Ectodermal cell (in vitro differentiated cells): Measurements from ENCODE around the gene TEAD3.

Source experiments
- H3K27ac ChIP-seq: 2 replicates; pipeline ENCODE4 v1.7.0; 2013; ENCODE audit warnings: mild to moderate bottlenecking, low read depth, low read length; ENCODE audit not compliant: insufficient read depth, poor library complexity, severe bottlenecking
- H3K27me3 ChIP-seq: 2 replicates; pipeline ENCODE4 v1.7.0; 2013; ENCODE audit warnings: mild to moderate bottlenecking, low read length; ENCODE audit not compliant: insufficient read depth, control insufficient read depth, poor library complexity, severe bottlenecking
- H3K36me3 ChIP-seq: one replicate; pipeline ENCODE4 v1.7.0; 2013; ENCODE audit warnings: low read length; ENCODE audit not compliant: control insufficient read depth, insufficient read depth
- H3K4me1 ChIP-seq: one replicate; pipeline ENCODE4 v1.7.0; 2013; ENCODE audit warnings: low read length; ENCODE audit not compliant: control insufficient read depth, insufficient read depth
- H3K4me3 ChIP-seq: 2 replicates; pipeline ENCODE4 v1.7.0; 2013; ENCODE audit warnings: low read depth, low read length, control low read depth; ENCODE audit not compliant: insufficient read depth
- H3K9me3 ChIP-seq: 2 replicates; pipeline ENCODE4 v1.7.0; 2013; ENCODE audit warnings: mild to moderate bottlenecking, low read length, moderate library complexity; ENCODE audit not compliant: control insufficient read depth
- WGBS, 2 experiments: methylation state at CpG; one replicate each; pipeline ENCODE4 v1.1.7; 2013; ENCODE audit warnings: missing lambda C conversion rate in 2 of 2; 5-methylcytosine and 5-hydroxymethylcytosine counted together

Gene TEAD3

GRCh38 chr6:35493307-35493983, 3.4 kb downstream of the TEAD3 start:
- no peaks in the 10 kb centered on the region for H3K36me3 ChIP-seq
- WGBS, 2 experiments, result 90 to 91% methylated on average over 28 of the region's 28 CpGs
- H3K27ac ChIP-seq, result no peak overlapping the region
- peaks cover 63% of the 10 kb centered on the region for H3K4me1 ChIP-seq
- no peak overlapping the region for H3K4me3 ChIP-seq
- H3K27me3 ChIP-seq, result peaks cover 12% of the 10 kb centered on the region
- no peaks in the 10 kb centered on the region for H3K9me3 ChIP-seq

- WGBS, 2 experiments, result 84 to 89% methylated on average over 6 of the region's 7 CpGs
- no peaks in the 10 kb centered on the region for H3K36me3 ChIP-seq
- no peak overlapping the region for H3K27ac ChIP-seq
- no peak overlapping the region for H3K4me3 ChIP-seq
- H3K27me3 ChIP-seq, result peaks cover 6% of the 10 kb centered on the region
- H3K9me3 ChIP-seq, result no peaks in the 10 kb centered on the region
- peaks cover 64% of the 10 kb centered on the region for H3K4me1 ChIP-seq
These were observed 4.0 kb downstream of the TEAD3 start for GRCh38 chr6:35492974-35493284.

DNA sequence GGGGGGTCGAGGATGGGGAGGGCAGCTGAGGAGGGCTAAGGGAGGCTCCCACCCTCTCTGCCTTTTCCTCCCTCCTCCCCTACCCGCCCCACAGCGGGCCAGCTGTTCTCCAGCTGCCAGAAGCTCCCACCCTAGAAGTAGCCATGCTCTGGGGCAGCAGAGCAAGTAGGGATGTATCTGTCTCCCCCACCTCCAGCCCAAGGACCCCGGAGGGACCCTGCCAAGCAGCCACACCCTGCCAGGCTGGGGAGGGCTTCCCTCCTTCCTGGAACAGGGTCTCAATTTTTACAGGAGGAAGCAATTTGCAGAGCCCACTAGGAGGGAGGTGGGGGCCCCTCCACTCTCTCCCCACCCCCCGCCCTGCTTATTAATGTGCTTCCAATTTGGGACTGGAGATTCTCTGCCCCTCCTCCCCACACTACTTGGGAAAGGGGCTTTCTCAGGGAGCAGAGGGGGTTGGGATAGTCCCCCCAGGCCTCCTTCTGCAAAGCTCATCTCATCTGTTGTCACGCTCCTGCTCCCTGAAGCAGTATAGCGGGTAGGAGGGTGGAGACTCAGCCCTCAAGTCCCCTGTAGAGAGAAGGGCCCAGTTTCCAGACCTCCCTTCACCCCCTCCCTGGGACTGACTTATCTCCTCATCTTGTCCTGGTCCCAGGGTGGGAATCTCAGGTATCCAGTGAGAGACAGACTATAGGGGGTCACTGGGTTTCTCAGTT, 4.5 kb downstream of the TEAD3 start:
- H3K27me3 ChIP-seq, result peaks cover 1% of the 10 kb centered on the region
- H3K27ac ChIP-seq, result no peak overlapping the region
- H3K4me3 ChIP-seq, result no peak overlapping the region
- H3K4me1 ChIP-seq, result peaks cover 67% of the 10 kb centered on the region
- H3K36me3 ChIP-seq, result no peaks in the 10 kb centered on the region
- WGBS, 2 experiments, result 24 to 28% methylated on average over 6 of the region's 7 CpGs
- no peaks in the 10 kb centered on the region for H3K9me3 ChIP-seq

- peaks cover 69% of the 10 kb centered on the region for H3K4me1 ChIP-seq
- no peak overlapping the region for H3K27ac ChIP-seq
- no peaks in the 10 kb centered on the region for H3K36me3 ChIP-seq
- H3K9me3 ChIP-seq, result no peaks in the 10 kb centered on the region
- WGBS, 2 experiments, result 38 to 42% methylated on average over 5 of the region's 5 CpGs
- no peak overlapping the region for H3K4me3 ChIP-seq
- H3K27me3 ChIP-seq, result no peaks in the 10 kb centered on the region
These were observed 5.2 kb downstream of the TEAD3 start for GRCh38 chr6:35491558-35492257.

DNA sequence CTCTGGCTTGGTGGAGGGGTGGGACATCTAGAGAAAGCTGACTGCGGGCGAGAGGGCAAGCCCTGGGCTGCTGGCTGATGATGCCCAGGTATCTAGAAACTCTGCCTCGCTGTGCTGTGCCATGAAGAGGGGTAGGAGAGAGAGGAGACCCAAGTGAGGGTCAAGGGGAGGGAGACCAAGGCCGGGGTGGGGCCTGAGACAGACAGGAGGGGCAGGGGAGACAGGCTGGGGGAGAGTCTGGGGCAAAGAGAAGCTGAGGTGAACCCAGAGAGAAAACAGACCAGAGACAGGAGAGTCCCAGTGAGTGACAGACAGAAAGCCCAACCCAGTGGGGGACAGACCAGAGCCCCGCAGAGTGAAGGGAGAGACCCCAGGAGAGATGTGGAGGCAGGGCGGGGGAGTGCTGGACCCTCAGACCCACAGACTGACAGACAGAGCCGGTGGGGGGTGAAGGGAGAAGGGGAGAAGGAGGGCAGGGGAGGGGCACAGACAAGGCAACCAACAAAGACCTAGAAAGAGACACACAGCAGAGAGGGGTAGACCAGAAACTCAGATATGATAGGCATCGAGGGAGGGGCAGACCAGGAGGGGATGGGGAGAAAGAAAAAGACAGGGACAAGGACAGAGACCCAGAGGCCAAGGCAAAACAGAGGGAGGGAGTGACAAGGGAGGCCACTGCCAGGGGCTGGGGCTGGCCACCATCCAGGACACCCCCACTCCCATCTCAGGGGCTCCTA, 5.9 kb downstream of the TEAD3 start:
- WGBS, 2 experiments, result 23 to 30% methylated on average over 8 of the region's 8 CpGs
- H3K27ac ChIP-seq, result no peak overlapping the region
- H3K36me3 ChIP-seq, result no peaks in the 10 kb centered on the region
- no peak overlapping the region for H3K4me3 ChIP-seq
- no peaks in the 10 kb centered on the region for H3K27me3 ChIP-seq
- H3K4me1 ChIP-seq, result peaks cover 76% of the 10 kb centered on the region
- no peaks in the 10 kb centered on the region for H3K9me3 ChIP-seq

GRCh38 chr6:35489995-35490791, 6.7 kb downstream of the TEAD3 start:
- peak overlapping the region; percentile 14 for H3K4me3 ChIP-seq
- no peaks in the 10 kb centered on the region for H3K9me3 ChIP-seq
- no peaks in the 10 kb centered on the region for H3K27me3 ChIP-seq
- H3K27ac ChIP-seq, result peak overlapping the region; percentile 71
- peaks cover 80% of the 10 kb centered on the region for H3K4me1 ChIP-seq
- WGBS, 2 experiments, result 3% methylated on average over 28 of the region's 28 CpGs
- H3K36me3 ChIP-seq, result no peaks in the 10 kb centered on the region

DNA sequence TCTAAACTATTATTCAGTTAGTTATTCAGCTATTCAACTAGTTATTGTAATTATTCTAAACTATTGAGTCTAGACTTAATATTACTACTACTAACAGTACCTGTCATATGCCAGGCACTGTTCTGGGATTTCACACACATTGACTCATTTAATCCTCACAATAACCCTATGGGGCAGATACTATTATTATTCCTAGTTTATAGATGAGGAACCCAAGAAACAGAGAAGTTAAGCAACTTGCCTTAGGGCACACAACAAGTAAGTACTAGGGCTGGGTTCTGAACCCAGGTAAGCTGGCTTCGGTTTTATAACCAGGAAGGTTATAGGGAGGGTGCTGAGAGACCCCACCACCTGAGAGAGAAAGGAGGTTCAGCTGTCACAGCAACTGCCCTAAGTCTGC, 7.8 kb downstream of the TEAD3 start:
- Histone ChIP-seq H3K4me1 (peaks cover 75% of the 10 kb centered on the region), H3K36me3 (no peaks in the 10 kb centered on the region), H3K27ac (no peak overlapping the region), H3K27me3 (no peaks in the 10 kb centered on the region), H3K4me3 (no peak overlapping the region), H3K9me3 (no peaks in the 10 kb centered on the region)
- WGBS, 2 experiments, result 80 to 81% methylated on average over 1 of the region's 1 CpG

DNA sequence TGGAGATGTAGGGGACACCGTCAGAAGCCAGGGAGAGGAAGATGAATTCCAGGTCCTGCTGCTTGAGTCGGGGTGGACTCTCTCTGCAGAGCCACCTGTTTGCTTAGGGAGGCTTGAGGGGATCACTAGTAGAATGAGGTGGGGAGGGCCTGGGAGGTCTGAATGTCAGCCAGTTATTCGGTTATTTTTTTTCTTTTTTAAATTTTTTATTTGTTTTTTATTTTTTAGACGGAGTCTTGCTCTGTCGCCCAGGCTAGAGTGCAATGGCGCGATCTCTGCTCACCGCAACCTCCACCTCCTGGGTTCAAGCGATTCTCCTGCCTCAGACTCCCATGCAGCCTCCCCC, 8.4 kb downstream of the TEAD3 start:
- 82 to 83% methylated on average over 9 of the region's 9 CpGs for WGBS, 2 experiments
- H3K27ac ChIP-seq, result no peak overlapping the region
- H3K27me3 ChIP-seq, result no peaks in the 10 kb centered on the region
- H3K4me1 ChIP-seq, result peaks cover 69% of the 10 kb centered on the region
- no peak overlapping the region for H3K4me3 ChIP-seq
- H3K36me3 ChIP-seq, result no peaks in the 10 kb centered on the region
- H3K9me3 ChIP-seq, result no peaks in the 10 kb centered on the region

DNA sequence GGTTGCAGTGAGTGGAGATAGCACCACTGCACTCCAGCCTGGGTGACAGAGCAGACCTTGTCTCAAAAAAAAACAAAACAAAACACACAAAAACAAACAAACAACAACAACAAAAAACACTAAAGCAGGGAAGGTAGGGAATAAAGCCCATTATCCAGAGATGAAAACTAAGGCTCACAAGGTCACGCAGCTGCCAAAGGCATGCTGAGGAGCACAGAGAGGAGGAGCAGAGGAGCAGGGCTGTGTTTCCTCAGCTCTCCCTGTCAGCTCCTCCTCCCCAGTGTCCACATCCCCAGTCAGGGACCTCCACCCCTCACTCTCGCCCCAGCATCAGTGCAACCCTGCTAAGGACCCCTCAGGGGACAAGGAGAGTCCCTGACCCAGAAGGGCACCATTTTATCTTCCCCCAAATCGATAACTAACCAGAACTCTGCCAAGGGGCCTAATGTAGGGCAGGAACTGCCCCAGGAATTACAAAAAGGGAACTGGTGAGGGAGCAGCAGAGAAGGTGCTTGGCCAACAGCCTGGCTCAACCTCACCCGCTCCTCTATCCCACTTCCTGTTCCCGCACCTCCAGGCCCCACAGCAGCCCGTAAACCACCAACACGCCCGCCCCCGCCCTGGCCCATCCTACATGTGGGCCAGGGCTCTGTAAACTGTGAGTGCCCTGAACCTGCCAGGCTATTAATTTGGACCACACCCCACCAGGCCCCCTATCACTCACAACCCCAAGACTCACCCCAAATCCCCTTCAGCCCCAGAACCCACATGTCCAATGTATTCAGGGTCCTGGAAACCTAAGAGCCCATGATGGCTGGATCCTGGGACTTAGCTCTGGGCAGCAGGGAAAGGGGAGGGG, 9.0 kb downstream of the TEAD3 start:
- H3K4me1 ChIP-seq, result peaks cover 64% of the 10 kb centered on the region
- no peaks in the 10 kb centered on the region for H3K27me3 ChIP-seq
- H3K27ac ChIP-seq, result no peak overlapping the region
- H3K4me3 ChIP-seq, result no peak overlapping the region
- WGBS, 2 experiments, result 82 to 84% methylated on average over 9 of the region's 9 CpGs
- H3K36me3 ChIP-seq, result no peaks in the 10 kb centered on the region
- no peaks in the 10 kb centered on the region for H3K9me3 ChIP-seq
